ENCODE data around the gene DCLK2. TPM values are rescaled to one million over a fixed set of nuclear protein-coding genes. Genes with fewer than 3 reads are reported as not detected.

The DCLK2 gene
- total RNA-seq, 1 donor from 2014 or later, result 2.7 TPM

GRCh38 chr4:150039274-150040127 is 38.7 kb upstream of the DCLK2 start:
- no peak overlapping the region for H3K4me3 ChIP-seq (ENCODE audit: low read depth, low read length)
- TF ChIP-seq, protein P1, sequence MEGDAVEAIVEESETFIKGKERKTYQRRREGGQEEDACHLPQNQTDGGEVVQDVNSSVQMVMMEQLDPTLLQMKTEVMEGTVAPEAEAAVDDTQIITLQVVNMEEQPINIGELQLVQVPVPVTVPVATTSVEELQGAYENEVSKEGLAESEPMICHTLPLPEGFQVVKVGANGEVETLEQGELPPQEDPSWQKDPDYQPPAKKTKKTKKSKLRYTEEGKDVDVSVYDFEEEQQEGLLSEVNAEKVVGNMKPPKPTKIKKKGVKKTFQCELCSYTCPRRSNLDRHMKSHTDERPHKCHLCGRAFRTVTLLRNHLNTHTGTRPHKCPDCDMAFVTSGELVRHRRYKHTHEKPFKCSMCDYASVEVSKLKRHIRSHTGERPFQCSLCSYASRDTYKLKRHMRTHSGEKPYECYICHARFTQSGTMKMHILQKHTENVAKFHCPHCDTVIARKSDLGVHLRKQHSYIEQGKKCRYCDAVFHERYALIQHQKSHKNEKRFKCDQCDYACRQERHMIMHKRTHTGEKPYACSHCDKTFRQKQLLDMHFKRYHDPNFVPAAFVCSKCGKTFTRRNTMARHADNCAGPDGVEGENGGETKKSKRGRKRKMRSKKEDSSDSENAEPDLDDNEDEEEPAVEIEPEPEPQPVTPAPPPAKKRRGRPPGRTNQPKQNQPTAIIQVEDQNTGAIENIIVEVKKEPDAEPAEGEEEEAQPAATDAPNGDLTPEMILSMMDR (conservative IDR thresholded peaks at IDR 0.05; ENCODE audit: low read depth, low read length), result no peak
- DNase-seq (ENCODE audit: low read depth), result no peak

DNA sequence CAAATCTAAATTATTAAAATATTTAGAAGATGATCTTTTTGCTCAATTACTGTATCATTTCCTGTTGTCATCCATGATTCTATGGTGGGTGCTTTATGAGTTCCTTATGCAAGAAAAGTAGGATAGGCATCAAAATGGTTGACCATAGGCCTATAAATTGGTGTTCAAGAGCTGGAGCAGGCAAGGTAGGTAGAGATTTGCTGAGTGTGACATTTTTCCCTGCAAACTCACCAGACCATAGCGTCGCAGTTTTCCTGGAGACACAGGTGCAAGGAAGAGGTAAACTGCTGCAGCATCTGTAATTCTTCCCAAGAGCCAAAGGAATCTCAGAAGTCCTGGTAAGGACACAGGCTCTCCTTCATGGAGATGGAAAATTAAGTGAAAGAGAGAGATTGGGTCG is 33.7 kb upstream of the DCLK2 start:
- no peak for DNase-seq (ENCODE audit: low read depth)
- H3K4me3 ChIP-seq (ENCODE audit: low read depth, low read length), result no peak overlapping the region
- TF ChIP-seq, protein P1 (conservative IDR thresholded peaks at IDR 0.05; ENCODE audit: low read depth, low read length), result no peak

DNA sequence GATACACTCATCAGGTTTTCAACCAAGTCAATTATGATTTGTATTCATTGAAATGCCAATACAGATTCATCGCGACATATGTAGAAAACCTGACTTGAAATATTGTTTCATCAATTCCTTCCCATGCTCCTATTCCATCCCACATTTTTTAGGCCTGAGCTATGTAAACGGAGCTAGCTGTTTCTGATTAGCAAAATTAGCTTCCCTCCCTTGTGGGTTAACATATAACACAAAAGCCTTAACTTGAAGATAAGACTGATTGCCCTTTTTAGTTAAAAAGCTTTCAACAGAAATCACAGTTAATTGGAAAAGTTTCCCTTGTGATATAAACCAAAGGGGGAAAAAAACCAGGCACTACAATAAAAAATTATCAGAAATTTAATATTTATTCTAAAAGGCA is 32.8 kb upstream of the DCLK2 start:
- no peak overlapping the region for H3K4me3 ChIP-seq (ENCODE audit: low read depth, low read length)
- TF ChIP-seq, protein P1 (conservative IDR thresholded peaks at IDR 0.05; ENCODE audit: low read depth, low read length), result no peak
- DNase-seq (ENCODE audit: low read depth), result no peak

- H3K4me3 ChIP-seq (ENCODE audit: low read depth, low read length), result no peak overlapping the region
- DNase-seq (ENCODE audit: low read depth), result no peak
- TF ChIP-seq, protein P1 (conservative IDR thresholded peaks at IDR 0.05; ENCODE audit: low read depth, low read length), result no peak
Measured at GRCh38 chr4:150046728-150047217, 31.5 kb upstream of the DCLK2 start.

DNA sequence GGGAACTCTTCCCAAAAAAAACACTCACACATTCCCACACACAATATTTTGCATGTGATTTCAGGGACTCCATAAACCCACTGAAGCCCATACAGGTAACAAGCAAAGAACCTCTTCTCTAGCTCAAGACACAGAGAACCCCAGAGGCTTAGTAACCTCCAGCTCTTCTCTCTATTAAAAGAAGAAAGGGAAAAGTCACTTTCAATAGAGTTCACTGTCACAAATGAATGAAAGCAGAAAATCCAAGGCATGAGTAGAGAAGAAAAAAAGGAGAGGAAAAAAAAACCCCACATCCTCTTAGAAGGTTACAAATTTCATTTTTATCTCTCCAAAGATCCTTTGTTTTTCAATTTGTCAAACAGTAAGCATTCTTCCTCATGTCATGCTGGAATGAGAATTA is 30.7 kb upstream of the DCLK2 start:
- no peak for DNase-seq (ENCODE audit: low read depth)
- H3K4me3 ChIP-seq (ENCODE audit: low read depth, low read length), result no peak overlapping the region
- TF ChIP-seq, protein P1 (conservative IDR thresholded peaks at IDR 0.05; ENCODE audit: low read depth, low read length), result no peak

DNA sequence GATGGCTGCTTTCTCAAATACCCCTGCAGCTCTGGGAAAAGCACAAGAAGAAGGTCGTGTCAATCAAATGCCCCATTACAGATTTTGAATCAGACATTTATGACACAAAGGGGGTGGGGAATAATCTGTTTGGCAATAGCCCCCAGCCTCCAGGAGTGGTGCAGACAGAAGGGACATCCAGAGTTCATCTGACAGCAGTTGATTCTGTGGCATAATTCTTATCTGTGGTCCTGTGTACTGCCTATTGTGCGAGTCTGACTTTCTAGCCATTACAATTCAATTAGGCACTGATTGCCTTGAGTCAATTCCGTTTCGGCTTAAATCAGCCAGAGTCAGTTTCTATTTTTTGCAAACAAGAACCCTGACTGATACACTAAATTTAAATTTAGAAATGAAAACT is 28.6 kb upstream of the DCLK2 start:
- TF ChIP-seq, protein P1 (conservative IDR thresholded peaks at IDR 0.05; ENCODE audit: low read depth, low read length), result no peak
- H3K4me3 ChIP-seq (ENCODE audit: low read depth, low read length), result no peak overlapping the region
- DNase-seq (ENCODE audit: low read depth), result no peak

DNA sequence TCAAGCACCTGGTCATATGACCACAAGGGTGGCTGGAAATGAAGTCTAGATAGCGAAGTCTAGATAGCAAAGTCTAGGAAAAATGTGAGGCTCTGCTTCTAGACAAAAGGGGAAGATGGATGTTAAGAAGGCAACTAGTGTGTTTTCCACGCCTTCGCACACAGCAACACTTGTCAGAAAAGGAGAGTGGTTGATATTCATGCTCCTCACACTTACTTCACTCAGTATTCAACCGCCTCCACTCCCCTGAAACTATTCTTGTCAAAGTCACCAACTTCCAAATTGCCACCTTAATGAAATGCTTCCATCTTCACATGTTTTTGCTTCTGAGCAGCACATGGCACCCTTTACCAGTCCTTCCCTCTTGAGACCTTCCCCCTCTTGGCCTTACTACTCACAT is 27.7 kb upstream of the DCLK2 start:
- DNase-seq (ENCODE audit: low read depth), result no peak
- TF ChIP-seq, protein P1 (conservative IDR thresholded peaks at IDR 0.05; ENCODE audit: low read depth, low read length), result no peak
- H3K4me3 ChIP-seq (ENCODE audit: low read depth, low read length), result no peak overlapping the region
